HepG2 (cell line): ENCODE data around the gene SP140L. TPM values are rescaled to one million over a fixed set of nuclear protein-coding genes. Genes with fewer than 3 reads are reported as not detected.

Experiments used
- ATAC-seq: fragments of 200-7000 bp; cut with Tn5 transposase; 3 replicates; pipeline ENCODE4 v1.9.1; 2020; ENCODE audit warnings: mild to moderate bottlenecking, moderate library complexity
- BruUV-seq: library from RNA; stranded (reverse); fragments of 400-500 nt; replicated peaks from 2 replicates; lab custom pipeline; 2021; lab: Mats Ljungman, UMichigan
- CTCF ChIA-PET: fragments of 300-600 bp; formaldehyde crosslinking; extraction: SDS; loops from one replicate; lab custom pipeline; 2021; ENCODE audit warnings: low total read pairs, inconsistent platforms, low intra/inter-chr PET ratio; lab: Yijun Ruan, JAX
- POLR2A ChIA-PET: fragments of 350-600 bp; sonication (Branson Sonifier 250); formaldehyde crosslinking; loops from one replicate; lab custom pipeline; 2020; ENCODE audit warnings: antibody characterized with exemption, inconsistent platforms; lab: Yijun Ruan, JAX
- DNase-seq: peaks from one replicate; pipeline ENCODE4 v3.0.0-alpha.2; 2015; ENCODE audit warnings: low spot score
- FAIRE-seq: peaks from 3 replicates; lab custom pipeline; 2011; peaks lifted over from hg19 to GRCh38; lab: Jason Lieb, UNC
- H2AFZ ChIP-seq: one replicate; pipeline ENCODE4 v1.6.1; 2011; ENCODE audit warnings: low read length, inconsistent platforms
- H3K27ac ChIP-seq: fragments of 300-600 bp; 3 replicates; pipeline ENCODE4 v1.8.0; 2011; ENCODE audit warnings: mixed run types, mild to moderate bottlenecking, mixed read lengths, low read length, inconsistent platforms; ENCODE audit not compliant: insufficient read depth; ENCODE audit errors: extremely low read length
- H3K27me3 ChIP-seq, 2 experiments: fragments of 200-600 bp in 1 of 2; 2 replicates in 1 of 2; 3 replicates in 1 of 2; pipeline versions ENCODE4 v1.6.0 to v1.8.0; 2011; ENCODE audit warnings: low read length in 2 of 2, mild to moderate bottlenecking in 2 of 2, moderate library complexity in 2 of 2, inconsistent platforms in 1 of 2; ENCODE audit not compliant: insufficient read depth in 2 of 2, control insufficient read depth in 1 of 2
- H3K36me3 ChIP-seq, 2 experiments: fragments of 200-600 bp in 1 of 2; replicated peaks in 1 of 2; 2 replicates in 1 of 2; 3 replicates in 1 of 2; pipeline versions ENCODE4 v1.5.1 to v1.8.0; 2011; ENCODE audit warnings: low read length in 2 of 2, inconsistent platforms in 1 of 2; ENCODE audit not compliant: insufficient read depth in 2 of 2, control insufficient read depth in 1 of 2
- H3K4me1 ChIP-seq: 2 replicates; pipeline ENCODE4 v1.5.1; 2012; ENCODE audit warnings: low read length, inconsistent platforms; ENCODE audit not compliant: insufficient read depth
- H3K4me2 ChIP-seq: 2 replicates; pipeline ENCODE4 v1.6.0; 2011; ENCODE audit warnings: low read depth, low read length, inconsistent platforms
- H3K4me3 ChIP-seq, 3 experiments: fragments of 200-600 bp in 1 of 3; sonication (generic), shearing (Covaris generic) in 1 of 3; replicated peaks in 1 of 3; 2 replicates each; pipeline ENCODE4 v1.5.1; 2011 to 2016; ENCODE audit warnings: low read length in 3 of 3, inconsistent platforms in 2 of 3, low read depth in 2 of 3, mild to moderate bottlenecking in 2 of 3, control low read depth in 1 of 3, mixed read lengths in 1 of 3; ENCODE audit not compliant: insufficient read depth in 1 of 3
- H3K79me2 ChIP-seq: one replicate; pipeline ENCODE4 v1.6.1; 2011; ENCODE audit warnings: low read length, inconsistent platforms; ENCODE audit not compliant: insufficient read depth
- H3K9ac ChIP-seq: 2 replicates; pipeline ENCODE4 v1.6.0; 2011; ENCODE audit warnings: mild to moderate bottlenecking, low read depth, low read length, inconsistent platforms; ENCODE audit not compliant: insufficient read depth
- H3K9me3 ChIP-seq: 2 replicates; pipeline ENCODE4 v1.5.1; 2012; ENCODE audit warnings: mild to moderate bottlenecking, low read length
- H4K20me1 ChIP-seq: 2 replicates; pipeline ENCODE4 v1.6.0; 2011; ENCODE audit warnings: inconsistent platforms, mild to moderate bottlenecking, low read length, moderate library complexity; ENCODE audit not compliant: insufficient read depth
- CEBPB ChIP-seq: IDR thresholded peaks from 2 replicates; pipeline ENCODE4 v1.6.1; 2011; ENCODE audit warnings: low read depth, low read length, improper control_type of control experiment, borderline replicate concordance
- JUN ChIP-seq: sonication (generic); formaldehyde crosslinking; IDR thresholded peaks from 2 replicates; pipeline ENCODE4 v1.4.0; 2020; ENCODE audit warnings: mild to moderate bottlenecking, missing genetic modification reagents
- NFKB2 ChIP-seq: sonication (generic); formaldehyde crosslinking; IDR thresholded peaks from 2 replicates; pipeline ENCODE4 v1.4.0; 2020; ENCODE audit warnings: missing genetic modification reagents, borderline replicate concordance
- WGBS: methylation state at CpG from one replicate; pipeline ENCODE4 v1.1.6; 2017; ENCODE audit warnings: low lambda C conversion rate; 5-methylcytosine and 5-hydroxymethylcytosine counted together
- in situ Hi-C: cut with HindIII; loops from 2 replicates; pipeline ENCODE4 v1.10.0; 2017; ENCODE audit warnings: low pct_unique_long_range_greater_than_20kb; ENCODE audit not compliant: extremely low pct_ligation_motif_present
- intact Hi-C: fragments of 100-400 bp; cut with micrococcal nuclease; formaldehyde crosslinking; loops from one replicate; pipeline ENCODE4 v1.10.0; 2022; ENCODE audit not compliant: unreplicated experiment
- polyA plus RNA-seq, 8 experiments: library from polyadenylated mRNA; depleted of rRNA in 3 of 8; stranded (reverse) in 7 of 8; unstranded in 1 of 8; fragments of >200 nt; fragmentation: Illumina TruSeq in 4 of 8; extraction: Trizol in 4 of 8; gene quantifications; 2 replicates each; pipeline versions ENCODE4 v1.2.1 to v1.2.3, GENCODE V29; 2011 to 2016; ENCODE audit warnings: low read depth in 4 of 8, missing spikeins in 1 of 8, mixed read lengths in 1 of 8; ENCODE audit not compliant: insufficient read depth in 1 of 8
- total RNA-seq, 5 experiments: library from RNA; depleted of rRNA; stranded (reverse); fragments of >200 nt; fragmentation: Illumina TruSeq; extraction: Trizol; gene quantifications; 2 replicates each; pipeline ENCODE4 v1.2.3, GENCODE V29; 2016; ENCODE audit warnings: low read depth in 1 of 5
- TF ChIP-seq, protein P1 (sequence below): IDR thresholded peaks from 2 replicates; pipeline ENCODE4 v1.6.1; 2016; ENCODE audit warnings: low read depth, missing genetic modification reagents, missing compliant biosample characterization

The SP140L gene
- total and polyA plus RNA-seq, 2 of the 13 experiments (the other 11 are each of a cell fraction or from before 2014, with no cell fraction given): 10.9 to 17.5 TPM

DNA sequence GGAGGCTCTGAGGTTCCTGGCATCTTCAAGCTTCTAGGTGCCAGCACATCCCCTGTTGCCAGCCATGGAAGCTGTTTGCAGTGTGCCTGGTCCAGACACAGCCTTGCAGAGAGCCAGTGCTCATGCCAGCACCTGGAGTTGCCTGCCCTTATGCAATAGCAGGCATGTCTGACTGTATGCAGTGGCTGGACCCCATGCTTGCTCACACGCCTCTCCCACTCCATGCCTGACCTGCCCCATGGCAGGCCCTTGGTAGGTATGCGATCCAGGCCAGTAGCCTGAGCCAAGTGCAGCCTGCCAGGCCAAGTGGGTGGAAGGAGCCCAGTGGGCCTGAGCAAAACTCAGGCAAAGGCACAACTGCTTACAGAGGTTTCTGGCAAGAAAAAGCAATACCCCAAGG is 19.5 kb upstream of the SP140L start:
- H3K4me1 ChIP-seq: no peaks in the 10 kb centered on the region

More for the DNA sequence above, 19.5 kb upstream of the SP140L start:
- POLR2A ChIA-PET: no interaction called here
- in situ Hi-C loops: no loop called here
- Histone ChIP-seq H3K79me2 (no peaks in the 10 kb centered on the region), H4K20me1 (no peaks in the 10 kb centered on the region), H3K27me3 (peaks cover 1 to 39% of the 10 kb centered on the region in 2 experiments; a peak in 4 of 5 replicates), H3K9ac (no peak overlapping the region), H2AFZ (no peak overlapping the region), H3K9me3 (no peaks in the 10 kb centered on the region), H3K36me3 (no peaks in the 10 kb centered on the region), H3K4me3 (no peak overlapping the region), H3K4me2 (no peak overlapping the region), H3K27ac (no peak overlapping the region)
- no peak for ATAC-seq
- no peak for FAIRE-seq
- CTCF ChIA-PET: no interaction called here
- TF ChIP-seq, protein P1, sequence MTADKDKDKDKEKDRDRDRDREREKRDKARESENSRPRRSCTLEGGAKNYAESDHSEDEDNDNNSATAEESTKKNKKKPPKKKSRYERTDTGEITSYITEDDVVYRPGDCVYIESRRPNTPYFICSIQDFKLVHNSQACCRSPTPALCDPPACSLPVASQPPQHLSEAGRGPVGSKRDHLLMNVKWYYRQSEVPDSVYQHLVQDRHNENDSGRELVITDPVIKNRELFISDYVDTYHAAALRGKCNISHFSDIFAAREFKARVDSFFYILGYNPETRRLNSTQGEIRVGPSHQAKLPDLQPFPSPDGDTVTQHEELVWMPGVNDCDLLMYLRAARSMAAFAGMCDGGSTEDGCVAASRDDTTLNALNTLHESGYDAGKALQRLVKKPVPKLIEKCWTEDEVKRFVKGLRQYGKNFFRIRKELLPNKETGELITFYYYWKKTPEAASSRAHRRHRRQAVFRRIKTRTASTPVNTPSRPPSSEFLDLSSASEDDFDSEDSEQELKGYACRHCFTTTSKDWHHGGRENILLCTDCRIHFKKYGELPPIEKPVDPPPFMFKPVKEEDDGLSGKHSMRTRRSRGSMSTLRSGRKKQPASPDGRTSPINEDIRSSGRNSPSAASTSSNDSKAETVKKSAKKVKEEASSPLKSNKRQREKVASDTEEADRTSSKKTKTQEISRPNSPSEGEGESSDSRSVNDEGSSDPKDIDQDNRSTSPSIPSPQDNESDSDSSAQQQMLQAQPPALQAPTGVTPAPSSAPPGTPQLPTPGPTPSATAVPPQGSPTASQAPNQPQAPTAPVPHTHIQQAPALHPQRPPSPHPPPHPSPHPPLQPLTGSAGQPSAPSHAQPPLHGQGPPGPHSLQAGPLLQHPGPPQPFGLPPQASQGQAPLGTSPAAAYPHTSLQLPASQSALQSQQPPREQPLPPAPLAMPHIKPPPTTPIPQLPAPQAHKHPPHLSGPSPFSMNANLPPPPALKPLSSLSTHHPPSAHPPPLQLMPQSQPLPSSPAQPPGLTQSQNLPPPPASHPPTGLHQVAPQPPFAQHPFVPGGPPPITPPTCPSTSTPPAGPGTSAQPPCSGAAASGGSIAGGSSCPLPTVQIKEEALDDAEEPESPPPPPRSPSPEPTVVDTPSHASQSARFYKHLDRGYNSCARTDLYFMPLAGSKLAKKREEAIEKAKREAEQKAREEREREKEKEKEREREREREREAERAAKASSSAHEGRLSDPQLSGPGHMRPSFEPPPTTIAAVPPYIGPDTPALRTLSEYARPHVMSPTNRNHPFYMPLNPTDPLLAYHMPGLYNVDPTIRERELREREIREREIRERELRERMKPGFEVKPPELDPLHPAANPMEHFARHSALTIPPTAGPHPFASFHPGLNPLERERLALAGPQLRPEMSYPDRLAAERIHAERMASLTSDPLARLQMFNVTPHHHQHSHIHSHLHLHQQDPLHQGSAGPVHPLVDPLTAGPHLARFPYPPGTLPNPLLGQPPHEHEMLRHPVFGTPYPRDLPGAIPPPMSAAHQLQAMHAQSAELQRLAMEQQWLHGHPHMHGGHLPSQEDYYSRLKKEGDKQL (CRISPR knock-in tag): no peak
- no peak for TF ChIP-seq JUN (CRISPR knock-in tag)
- TF ChIP-seq NFKB2 (CRISPR knock-in tag): no peak
- TF ChIP-seq CEBPB: peak; percentile 13; the same call in 1 of the 2 replicates
- DNase-seq: no peak
- BruUV-seq: no TSS peak
- WGBS: 11% methylated on average over 2 of the region's 2 CpGs
- intact Hi-C loops: no loop called here
